Measurements from ENCODE around the gene TPCN1.

The TPCN1 gene

GRCh38 chr12:113185180-113186032 is 35.9 kb upstream of the TPCN1 start, which contains the start of the genes DDX54 and RITA1:
Gene DDX54 (minus strand): TSS chr12:113185478. CDS start chr12:113185451, 27 bp downstream.
Gene RITA1 (plus strand): TSS chr12:113185721. CDS start chr12:113186747, 1,026 bp downstream.
- Histone ChIP-seq H3K4me3 (ENCODE audit: low read length) (peak within 1 kb of the TSS; percentile 86), H3K36me3 (ENCODE audit: control insufficient read depth, low read depth, low read length) (peaks cover 6% of the 10 kb centered on the region), H3K4me1 (ENCODE audit: control insufficient read depth, low read depth, low read length) (no peaks in the 10 kb centered on the region), H3K27ac (ENCODE audit: low read length) (peak within 1 kb of the TSS; percentile 87), H3K9me3 (ENCODE audit: control insufficient read depth, low read depth, low read length) (no peaks in the 10 kb centered on the region), H3K27me3 (ENCODE audit: control insufficient read depth, insufficient read depth, low read length) (no peaks in the 10 kb centered on the region), H3K9ac (ENCODE audit: low read length) (peak within 1 kb of the TSS; percentile 90)

- H3K9ac ChIP-seq (ENCODE audit: low read length): peak overlapping the region; percentile 90
- peaks cover 2% of the 10 kb centered on the region for H3K36me3 ChIP-seq (ENCODE audit: control insufficient read depth, low read depth, low read length)
These were observed 35.3 kb upstream of the TPCN1 start for GRCh38 chr12:113186033-113186365.

GRCh38 chr12:113186666-113187325 is 34.5 kb upstream of the TPCN1 start:
- Histone ChIP-seq H3K27ac (ENCODE audit: low read length) (no peak overlapping the region), H3K4me1 (ENCODE audit: control insufficient read depth, low read depth, low read length) (no peaks in the 10 kb centered on the region), H3K27me3 (ENCODE audit: control insufficient read depth, insufficient read depth, low read length) (no peaks in the 10 kb centered on the region), H3K36me3 (ENCODE audit: control insufficient read depth, low read depth, low read length) (peaks cover 7% of the 10 kb centered on the region), H3K4me3 (ENCODE audit: low read length) (peak overlapping the region; percentile 86), H3K9me3 (ENCODE audit: control insufficient read depth, low read depth, low read length) (no peaks in the 10 kb centered on the region), H3K9ac (ENCODE audit: low read length) (no peak overlapping the region)

More at GRCh38 chr12:113186033-113186365, 35.3 kb upstream of the TPCN1 start:
- H3K4me1 ChIP-seq (ENCODE audit: control insufficient read depth, low read depth, low read length): no peaks in the 10 kb centered on the region
- no peak overlapping the region for H3K27ac ChIP-seq (ENCODE audit: low read length)
- H3K9me3 ChIP-seq (ENCODE audit: control insufficient read depth, low read depth, low read length): no peaks in the 10 kb centered on the region
- H3K27me3 ChIP-seq (ENCODE audit: control insufficient read depth, insufficient read depth, low read length): no peaks in the 10 kb centered on the region
- H3K4me3 ChIP-seq (ENCODE audit: low read length): peak overlapping the region; percentile 86

GRCh38 chr12:113189361-113189760 is 31.9 kb upstream of the TPCN1 start:
- Histone ChIP-seq H3K9me3 (ENCODE audit: control insufficient read depth, low read depth, low read length) (no peaks in the 10 kb centered on the region), H3K9ac (ENCODE audit: low read length) (no peak overlapping the region), H3K4me1 (ENCODE audit: control insufficient read depth, low read depth, low read length) (no peaks in the 10 kb centered on the region), H3K36me3 (ENCODE audit: control insufficient read depth, low read depth, low read length) (peaks cover 6% of the 10 kb centered on the region), H3K27ac (ENCODE audit: low read length) (no peak overlapping the region), H3K27me3 (ENCODE audit: control insufficient read depth, insufficient read depth, low read length) (no peaks in the 10 kb centered on the region), H3K4me3 (ENCODE audit: low read length) (no peak overlapping the region)

- H3K36me3 ChIP-seq (ENCODE audit: control insufficient read depth, low read depth, low read length): peaks cover 6% of the 10 kb centered on the region
- no peaks in the 10 kb centered on the region for H3K9me3 ChIP-seq (ENCODE audit: control insufficient read depth, low read depth, low read length)
- no peak overlapping the region for H3K4me3 ChIP-seq (ENCODE audit: low read length)
- no peaks in the 10 kb centered on the region for H3K27me3 ChIP-seq (ENCODE audit: control insufficient read depth, insufficient read depth, low read length)
- H3K27ac ChIP-seq (ENCODE audit: low read length): no peak overlapping the region
- H3K9ac ChIP-seq (ENCODE audit: low read length): no peak overlapping the region
- no peaks in the 10 kb centered on the region for H3K4me1 ChIP-seq (ENCODE audit: control insufficient read depth, low read depth, low read length)
These were observed 30.5 kb upstream of the TPCN1 start for GRCh38 chr12:113190761-113191160.

- H3K4me1 ChIP-seq (ENCODE audit: control insufficient read depth, low read depth, low read length): no peaks in the 10 kb centered on the region
- no peak overlapping the region for H3K27ac ChIP-seq (ENCODE audit: low read length)
- H3K9ac ChIP-seq (ENCODE audit: low read length): no peak overlapping the region
- H3K36me3 ChIP-seq (ENCODE audit: control insufficient read depth, low read depth, low read length): peaks cover 6% of the 10 kb centered on the region
- no peaks in the 10 kb centered on the region for H3K9me3 ChIP-seq (ENCODE audit: control insufficient read depth, low read depth, low read length)
- H3K4me3 ChIP-seq (ENCODE audit: low read length): no peak overlapping the region
- no peaks in the 10 kb centered on the region for H3K27me3 ChIP-seq (ENCODE audit: control insufficient read depth, insufficient read depth, low read length)
These were observed 30.0 kb upstream of the TPCN1 start for GRCh38 chr12:113191227-113191626.

- Histone ChIP-seq H3K4me3 (ENCODE audit: low read length) (no peak overlapping the region), H3K27ac (ENCODE audit: low read length) (no peak overlapping the region), H3K27me3 (ENCODE audit: control insufficient read depth, insufficient read depth, low read length) (no peaks in the 10 kb centered on the region), H3K9ac (ENCODE audit: low read length) (no peak overlapping the region), H3K4me1 (ENCODE audit: control insufficient read depth, low read depth, low read length) (no peaks in the 10 kb centered on the region), H3K9me3 (ENCODE audit: control insufficient read depth, low read depth, low read length) (no peaks in the 10 kb centered on the region), H3K36me3 (ENCODE audit: control insufficient read depth, low read depth, low read length) (peaks cover 6% of the 10 kb centered on the region)
These were observed 26.3 kb upstream of the TPCN1 start for GRCh38 chr12:113194971-113195391.

- peaks cover 6% of the 10 kb centered on the region for H3K36me3 ChIP-seq (ENCODE audit: control insufficient read depth, low read depth, low read length)
- H3K27me3 ChIP-seq (ENCODE audit: control insufficient read depth, insufficient read depth, low read length): no peaks in the 10 kb centered on the region
- no peak overlapping the region for H3K4me3 ChIP-seq (ENCODE audit: low read length)
- H3K27ac ChIP-seq (ENCODE audit: low read length): no peak overlapping the region
- H3K9ac ChIP-seq (ENCODE audit: low read length): no peak overlapping the region
- H3K9me3 ChIP-seq (ENCODE audit: control insufficient read depth, low read depth, low read length): no peaks in the 10 kb centered on the region
- no peaks in the 10 kb centered on the region for H3K4me1 ChIP-seq (ENCODE audit: control insufficient read depth, low read depth, low read length)
These were observed 25.7 kb upstream of the TPCN1 start for GRCh38 chr12:113195598-113195997.

- Histone ChIP-seq H3K27me3 (ENCODE audit: control insufficient read depth, insufficient read depth, low read length) (no peaks in the 10 kb centered on the region), H3K27ac (ENCODE audit: low read length) (no peak overlapping the region), H3K9ac (ENCODE audit: low read length) (no peak overlapping the region), H3K4me1 (ENCODE audit: control insufficient read depth, low read depth, low read length) (no peaks in the 10 kb centered on the region), H3K4me3 (ENCODE audit: low read length) (no peak overlapping the region), H3K36me3 (ENCODE audit: control insufficient read depth, low read depth, low read length) (peaks cover 4% of the 10 kb centered on the region), H3K9me3 (ENCODE audit: control insufficient read depth, low read depth, low read length) (no peaks in the 10 kb centered on the region)
These were observed 24.7 kb upstream of the TPCN1 start for GRCh38 chr12:113196582-113196981.

- no peak overlapping the region for H3K27ac ChIP-seq (ENCODE audit: low read length)
These were observed 24.3 kb upstream of the TPCN1 start for GRCh38 chr12:113196990-113197389.

GRCh38 chr12:113197518-113198077 is 23.7 kb upstream of the TPCN1 start:
- Histone ChIP-seq H3K27ac (ENCODE audit: low read length) (no peak overlapping the region), H3K36me3 (ENCODE audit: control insufficient read depth, low read depth, low read length) (no peaks in the 10 kb centered on the region), H3K9me3 (ENCODE audit: control insufficient read depth, low read depth, low read length) (no peaks in the 10 kb centered on the region), H3K4me3 (ENCODE audit: low read length) (no peak overlapping the region), H3K27me3 (ENCODE audit: control insufficient read depth, insufficient read depth, low read length) (no peaks in the 10 kb centered on the region), H3K9ac (ENCODE audit: low read length) (no peak overlapping the region), H3K4me1 (ENCODE audit: control insufficient read depth, low read depth, low read length) (no peaks in the 10 kb centered on the region)

More at GRCh38 chr12:113196990-113197389, 24.3 kb upstream of the TPCN1 start:
- Histone ChIP-seq H3K27me3 (ENCODE audit: control insufficient read depth, insufficient read depth, low read length) (no peaks in the 10 kb centered on the region), H3K9me3 (ENCODE audit: control insufficient read depth, low read depth, low read length) (no peaks in the 10 kb centered on the region), H3K4me3 (ENCODE audit: low read length) (no peak overlapping the region), H3K36me3 (ENCODE audit: control insufficient read depth, low read depth, low read length) (peaks cover under 1% of the 10 kb centered on the region), H3K4me1 (ENCODE audit: control insufficient read depth, low read depth, low read length) (no peaks in the 10 kb centered on the region), H3K9ac (ENCODE audit: low read length) (no peak overlapping the region)

Data from iPS-18a (cell line).